Stromal cell of bone marrow (primary cell): Measurements from ENCODE around the gene FSIP2.

Experiments
- DNase-seq: peaks from one replicate; pipeline ENCODE4 v3.0.0-alpha.2; 2012; ENCODE audit warnings: low read depth

The FSIP2 gene

GRCh38 chr2:185738679-185739472 lies at the start of gene FSIP2:
Gene FSIP2, plus strand, starts transcription at chr2:185738804. Its CDS starts 91 bp downstream, at chr2:185738895.
- DNase-seq, result peak; percentile 23

- no peak for DNase-seq
Observed at GRCh38 chr2:185689906-185690539, 48.6 kb upstream of the FSIP2 start.

- DNase-seq, result no peak
Observed at GRCh38 chr2:185695711-185696235, 42.8 kb upstream of the FSIP2 start.

- DNase-seq, result no peak
Observed at GRCh38 chr2:185700883-185701282, 37.7 kb upstream of the FSIP2 start.

GRCh38 chr2:185734658-185735057 lies 3.9 kb upstream of the FSIP2 start:
- DNase-seq, result no peak

- no peak for DNase-seq
Observed at GRCh38 chr2:185736210-185736609, 2.4 kb upstream of the FSIP2 start.

- no peak for DNase-seq
Observed at GRCh38 chr2:185745864-185746859, 7.6 kb downstream of the FSIP2 start.

GRCh38 chr2:185757356-185757755 lies 18.8 kb downstream of the FSIP2 start:
- DNase-seq, result peak; percentile 16

GRCh38 chr2:185771396-185771795 lies 32.8 kb downstream of the FSIP2 start:
- DNase-seq, result no peak

GRCh38 chr2:185780890-185781289 lies 42.3 kb downstream of the FSIP2 start:
- DNase-seq, result peak; percentile 1

- no peak for DNase-seq
Observed at GRCh38 chr2:185782223-185782769, 43.7 kb downstream of the FSIP2 start.

- no peak for DNase-seq
Observed at GRCh38 chr2:185785156-185785555, 46.6 kb downstream of the FSIP2 start.

GRCh38 chr2:185785851-185786473 lies 47.4 kb downstream of the FSIP2 start:
- DNase-seq, result peak; percentile 3

- peak; percentile 50 for DNase-seq
Observed at GRCh38 chr2:185787227-185788145, 48.9 kb downstream of the FSIP2 start.

GRCh38 chr2:185790361-185790760 lies 51.8 kb downstream of the FSIP2 start:
- no peak for DNase-seq

- no peak for DNase-seq
Observed at GRCh38 chr2:185793532-185794345, 55.1 kb downstream of the FSIP2 start.

GRCh38 chr2:185796758-185797157 lies 58.2 kb downstream of the FSIP2 start:
- no peak for DNase-seq

GRCh38 chr2:185802926-185803325 lies 64.3 kb downstream of the FSIP2 start:
- DNase-seq, result no peak

- DNase-seq, result no peak
Observed at GRCh38 chr2:185806783-185807182, 68.2 kb downstream of the FSIP2 start.
